ENCODE measurements around the gene FLT4. TPM values are rescaled to one million over a fixed set of nuclear protein-coding genes. Genes with fewer than 3 reads are reported as not detected.

FLT4 gene
- total RNA-seq, 1 donor from 2014 or later: 0.86 TPM

GRCh38 chr5:180591311-180591887, 58.0 kb downstream of the FLT4 start, which contains the start of gene SCGB3A1:
Gene SCGB3A1 (minus strand): TSS chr5:180591499. CDS start chr5:180591462, 37 bp downstream.
- Mint-ChIP-seq H3K27ac (no peak within 1 kb of the TSS), H3K4me3 (no peak within 1 kb of the TSS), H3K4me1 (ENCODE audit: low read depth) (no peaks in the 10 kb centered on the region), H3K9me3 (no peaks in the 10 kb centered on the region), H3K36me3 (ENCODE audit: low read depth) (peaks cover 2% of the 10 kb centered on the region), H3K27me3 (ENCODE audit: insufficient read depth) (peaks cover 27% of the 10 kb centered on the region)
- DNase-seq (ENCODE audit: low spot score): no peak
- intact Hi-C loops (cut with micrococcal nuclease): no loop called here

- intact Hi-C loops (cut with micrococcal nuclease): no loop called here
- no peak overlapping the region for H3K4me3 Mint-ChIP-seq
- no peak overlapping the region for H3K27ac Mint-ChIP-seq
- peaks cover 27% of the 10 kb centered on the region for H3K27me3 Mint-ChIP-seq (ENCODE audit: insufficient read depth)
- H3K36me3 Mint-ChIP-seq (ENCODE audit: low read depth): peaks cover 2% of the 10 kb centered on the region
- DNase-seq (ENCODE audit: low spot score): no peak
- no peaks in the 10 kb centered on the region for H3K4me1 Mint-ChIP-seq (ENCODE audit: low read depth)
- no peaks in the 10 kb centered on the region for H3K9me3 Mint-ChIP-seq
Measured at GRCh38 chr5:180590543-180591310, 58.7 kb downstream of the FLT4 start.

GRCh38 chr5:180589771-180590542, 59.4 kb downstream of the FLT4 start:
- DNase-seq (ENCODE audit: low spot score): no peak
- no peaks in the 10 kb centered on the region for H3K4me1 Mint-ChIP-seq (ENCODE audit: low read depth)
- no peak overlapping the region for H3K4me3 Mint-ChIP-seq
- no peaks in the 10 kb centered on the region for H3K9me3 Mint-ChIP-seq
- H3K27me3 Mint-ChIP-seq (ENCODE audit: insufficient read depth): peaks cover 27% of the 10 kb centered on the region
- H3K27ac Mint-ChIP-seq: no peak overlapping the region
- intact Hi-C loops (cut with micrococcal nuclease): no loop called here
- H3K36me3 Mint-ChIP-seq (ENCODE audit: low read depth): peaks cover 2% of the 10 kb centered on the region

GRCh38 chr5:180586870-180587269, 62.5 kb downstream of the FLT4 start:
- H3K27ac Mint-ChIP-seq: no peak overlapping the region
- no peaks in the 10 kb centered on the region for H3K9me3 Mint-ChIP-seq

GRCh38 chr5:180586204-180586603, 63.2 kb downstream of the FLT4 start:
- no peaks in the 10 kb centered on the region for H3K9me3 Mint-ChIP-seq
- no peak overlapping the region for H3K27ac Mint-ChIP-seq
- no peak overlapping the region for H3K4me3 Mint-ChIP-seq
- H3K4me1 Mint-ChIP-seq (ENCODE audit: low read depth): no peaks in the 10 kb centered on the region
- intact Hi-C loops (cut with micrococcal nuclease): no loop called here
- no peaks in the 10 kb centered on the region for H3K36me3 Mint-ChIP-seq (ENCODE audit: low read depth)
- H3K27me3 Mint-ChIP-seq (ENCODE audit: insufficient read depth): peaks cover 22% of the 10 kb centered on the region
- DNase-seq (ENCODE audit: low spot score): no peak

More at GRCh38 chr5:180586870-180587269, 62.5 kb downstream of the FLT4 start:
- intact Hi-C loops (cut with micrococcal nuclease): no loop called here
- Mint-ChIP-seq H3K27me3 (ENCODE audit: insufficient read depth) (peaks cover 22% of the 10 kb centered on the region), H3K36me3 (ENCODE audit: low read depth) (no peaks in the 10 kb centered on the region), H3K4me1 (ENCODE audit: low read depth) (no peaks in the 10 kb centered on the region), H3K4me3 (no peak overlapping the region)
- DNase-seq (ENCODE audit: low spot score): no peak

- Mint-ChIP-seq H3K4me3 (no peak overlapping the region), H3K9me3 (no peaks in the 10 kb centered on the region), H3K27me3 (ENCODE audit: insufficient read depth) (peaks cover 10% of the 10 kb centered on the region), H3K4me1 (ENCODE audit: low read depth) (no peaks in the 10 kb centered on the region), H3K27ac (no peak overlapping the region), H3K36me3 (ENCODE audit: low read depth) (no peaks in the 10 kb centered on the region)
- DNase-seq (ENCODE audit: low spot score): no peak
- intact Hi-C loops (cut with micrococcal nuclease): no loop called here
Measured at GRCh38 chr5:180583738-180584137, 65.7 kb downstream of the FLT4 start.

GRCh38 chr5:180580681-180581080, 68.7 kb downstream of the FLT4 start:
- no peak for DNase-seq (ENCODE audit: low spot score)
- no peak overlapping the region for H3K4me3 Mint-ChIP-seq
- H3K9me3 Mint-ChIP-seq: no peaks in the 10 kb centered on the region
- H3K36me3 Mint-ChIP-seq (ENCODE audit: low read depth): peaks cover 18% of the 10 kb centered on the region
- no peak overlapping the region for H3K27ac Mint-ChIP-seq
- no peaks in the 10 kb centered on the region for H3K4me1 Mint-ChIP-seq (ENCODE audit: low read depth)
- H3K27me3 Mint-ChIP-seq (ENCODE audit: insufficient read depth): peaks cover 6% of the 10 kb centered on the region
- intact Hi-C loops (cut with micrococcal nuclease): no loop called here

- H3K27ac Mint-ChIP-seq: peak overlapping the region; percentile 72
- no peak overlapping the region for H3K4me3 Mint-ChIP-seq
- H3K27me3 Mint-ChIP-seq (ENCODE audit: insufficient read depth): no peaks in the 10 kb centered on the region
- peaks cover 28% of the 10 kb centered on the region for H3K36me3 Mint-ChIP-seq (ENCODE audit: low read depth)
- intact Hi-C loops (cut with micrococcal nuclease): no loop called here
- H3K4me1 Mint-ChIP-seq (ENCODE audit: low read depth): peaks cover 6% of the 10 kb centered on the region
- no peaks in the 10 kb centered on the region for H3K9me3 Mint-ChIP-seq
- no peak for DNase-seq (ENCODE audit: low spot score)
Measured at GRCh38 chr5:180575571-180575970, 73.8 kb downstream of the FLT4 start.

- Mint-ChIP-seq H3K27me3 (ENCODE audit: insufficient read depth) (no peaks in the 10 kb centered on the region), H3K4me3 (no peak overlapping the region), H3K4me1 (ENCODE audit: low read depth) (peaks cover 11% of the 10 kb centered on the region), H3K27ac (no peak overlapping the region), H3K9me3 (no peaks in the 10 kb centered on the region), H3K36me3 (ENCODE audit: low read depth) (peaks cover 36% of the 10 kb centered on the region)
- intact Hi-C loops (cut with micrococcal nuclease): loop anchor here (10.0 kb wide), 1 partner anchor 74 kb away; the partner anchor contains the start of gene CNOT6
- no peak for DNase-seq (ENCODE audit: low spot score)
Measured at GRCh38 chr5:180568914-180569313, 80.5 kb downstream of the FLT4 start.

GRCh38 chr5:180563994-180564393, 85.4 kb downstream of the FLT4 start:
- Mint-ChIP-seq H3K36me3 (ENCODE audit: low read depth) (peaks cover 45% of the 10 kb centered on the region), H3K9me3 (no peaks in the 10 kb centered on the region), H3K27me3 (ENCODE audit: insufficient read depth) (no peaks in the 10 kb centered on the region), H3K4me1 (ENCODE audit: low read depth) (peaks cover 22% of the 10 kb centered on the region), H3K4me3 (no peak overlapping the region), H3K27ac (no peak overlapping the region)
- DNase-seq (ENCODE audit: low spot score): no peak
- intact Hi-C loops (cut with micrococcal nuclease): loop anchor here (10.0 kb wide), 1 partner anchor 69 kb away; the partner anchor contains the start of gene CNOT6

GRCh38 chr5:180558232-180558631, 91.2 kb downstream of the FLT4 start:
- intact Hi-C loops (cut with micrococcal nuclease): no loop called here
- peaks cover 44% of the 10 kb centered on the region for H3K36me3 Mint-ChIP-seq (ENCODE audit: low read depth)

GRCh38 chr5:180557217-180557809, 92.1 kb downstream of the FLT4 start:
- peaks cover 25% of the 10 kb centered on the region for H3K4me1 Mint-ChIP-seq (ENCODE audit: low read depth)
- intact Hi-C loops (cut with micrococcal nuclease): no loop called here
- no peak for DNase-seq (ENCODE audit: low spot score)
- no peaks in the 10 kb centered on the region for H3K9me3 Mint-ChIP-seq
- no peak overlapping the region for H3K27ac Mint-ChIP-seq
- peaks cover 48% of the 10 kb centered on the region for H3K36me3 Mint-ChIP-seq (ENCODE audit: low read depth)
- H3K4me3 Mint-ChIP-seq: no peak overlapping the region
- H3K27me3 Mint-ChIP-seq (ENCODE audit: insufficient read depth): no peaks in the 10 kb centered on the region

More at GRCh38 chr5:180558232-180558631, 91.2 kb downstream of the FLT4 start:
- Mint-ChIP-seq H3K4me3 (no peak overlapping the region), H3K9me3 (no peaks in the 10 kb centered on the region), H3K27me3 (ENCODE audit: insufficient read depth) (no peaks in the 10 kb centered on the region), H3K4me1 (ENCODE audit: low read depth) (peaks cover 24% of the 10 kb centered on the region), H3K27ac (no peak overlapping the region)
- no peak for DNase-seq (ENCODE audit: low spot score)

All from activated T-helper 1 cell treated with anti-CD3 and anti-CD28 coated beads, Interleukin-12 subunit alpha, Interleukin-12 subunit beta, Interleukin-2, Interleukin-4 antibody, amounts not matched to agents 30 ng/mL and 10 ng/mL and 1 ng/mL, durations not matched to agents 14 hours and 24 hours and 36 hours (primary cell).